IMR-90 (cell line): Measurements from ENCODE around the gene GSG1. TPM values are rescaled to one million over a fixed set of nuclear protein-coding genes. Genes with fewer than 3 reads are reported as not detected.
A peak's percentile ranks its signal among the peaks of the same experiment; 100 is the strongest.

Experiments used
- ATAC-seq: fragments of 200-7000 bp; cut with Tn5 transposase; 2 replicates; pipeline ENCODE4 v1.9.1; 2020; ENCODE audit warnings: low read depth, mild to moderate bottlenecking, moderate library complexity
- BruUV-seq: library from RNA; stranded (reverse); fragments of 400-500 nt; replicated peaks from 2 replicates; lab custom pipeline; 2021; lab: Mats Ljungman, UMichigan
- CTCF ChIA-PET: fragments of 300-600 bp; formaldehyde crosslinking; extraction: SDS; loops from one replicate; lab custom pipeline; 2021; ENCODE audit warnings: antibody characterized with exemption; lab: Yijun Ruan, JAX
- POLR2A ChIA-PET: fragments of 300-600 bp; sonication (Branson Sonifier 250); formaldehyde crosslinking; loops from one replicate; lab custom pipeline; 2022; ENCODE audit warnings: antibody characterized with exemption; ENCODE audit not compliant: unreplicated experiment; lab: Charles Lee
- DNase-seq: peaks from one replicate; pipeline ENCODE4 v3.0.0; 2013
- H2AFZ ChIP-seq: replicated peaks from 2 replicates; pipeline ENCODE3; 2013; ENCODE audit warnings: low read length, mild to moderate bottlenecking; ENCODE audit not compliant: poor library complexity
- H2AK5ac ChIP-seq: 2 replicates; pipeline ENCODE4 v1.6.1; 2013; ENCODE audit warnings: low read depth, low read length, inconsistent platforms
- H2AK9ac ChIP-seq: replicated peaks from 2 replicates; pipeline ENCODE3; 2013; ENCODE audit warnings: mild to moderate bottlenecking, low read depth, low read length, moderate library complexity; ENCODE audit not compliant: poor library complexity
- H2BK120ac ChIP-seq: 2 replicates; pipeline ENCODE4 v1.6.1; 2013; ENCODE audit warnings: low read depth, low read length, inconsistent platforms
- H2BK15ac ChIP-seq: 3 replicates; pipeline ENCODE4 v1.6.1; 2013; ENCODE audit warnings: low read depth, low read length, inconsistent platforms
- H2BK20ac ChIP-seq: 2 replicates; pipeline ENCODE4 v1.6.1; 2013; ENCODE audit warnings: low read depth, mild to moderate bottlenecking, inconsistent platforms, low read length, moderate library complexity
- H2BK5ac ChIP-seq: 2 replicates; pipeline ENCODE4 v1.6.1; 2013; ENCODE audit warnings: mild to moderate bottlenecking, low read depth, low read length, inconsistent platforms; ENCODE audit not compliant: poor library complexity, severe bottlenecking
- H3K14ac ChIP-seq: replicated peaks from 2 replicates; pipeline ENCODE4 v1.6.1; 2013; ENCODE audit warnings: low read depth, low read length, inconsistent platforms
- H3K18ac ChIP-seq: 2 replicates; pipeline ENCODE4 v1.6.1; 2013; ENCODE audit warnings: low read depth, low read length, control low read depth
- H3K23ac ChIP-seq: 2 replicates; pipeline ENCODE4 v1.6.1; 2013; ENCODE audit warnings: low read depth, low read length, inconsistent platforms
- H3K27ac ChIP-seq: 2 replicates; pipeline ENCODE4 v1.5.1; 2013; ENCODE audit warnings: mild to moderate bottlenecking, control low read depth, low read length; ENCODE audit not compliant: insufficient read depth
- H3K27me3 ChIP-seq: 2 replicates; pipeline ENCODE4 v1.6.1; 2013; ENCODE audit warnings: low read length; ENCODE audit not compliant: control insufficient read depth, insufficient read depth
- H3K36me3 ChIP-seq: 2 replicates; pipeline ENCODE4 v1.6.1; 2013; ENCODE audit warnings: low read length, mixed read lengths; ENCODE audit not compliant: control insufficient read depth, insufficient read depth
- H3K4ac ChIP-seq: 2 replicates; pipeline ENCODE4 v1.6.1; 2013; ENCODE audit warnings: low read depth, low read length, inconsistent platforms
- H3K4me1 ChIP-seq: 2 replicates; pipeline ENCODE4 v1.6.1; 2013; ENCODE audit warnings: low read length, mixed read lengths; ENCODE audit not compliant: control insufficient read depth, insufficient read depth
- H3K4me2 ChIP-seq: 2 replicates; pipeline ENCODE4 v1.6.1; 2013; ENCODE audit warnings: low read depth, mild to moderate bottlenecking, control low read depth, low read length, moderate library complexity
- H3K4me3 ChIP-seq: 2 replicates; pipeline ENCODE4 v1.5.1; 2013; ENCODE audit warnings: low read depth, mild to moderate bottlenecking, control low read depth, low read length, moderate library complexity; ENCODE audit not compliant: insufficient read depth
- H3K56ac ChIP-seq: 2 replicates; pipeline ENCODE4 v1.6.1; 2013; ENCODE audit warnings: low read length, inconsistent platforms; ENCODE audit not compliant: insufficient read depth; ENCODE audit errors: extremely low read depth
- H3K79me1 ChIP-seq, 2 experiments: 2 replicates each; pipeline ENCODE4 v1.6.1; 2013; ENCODE audit warnings: low read length in 2 of 2, inconsistent platforms in 1 of 2, low read depth in 1 of 2
- H3K9ac ChIP-seq: 2 replicates; pipeline ENCODE4 v1.6.1; 2013; ENCODE audit warnings: low read depth, low read length, control low read depth
- H3K9me1 ChIP-seq: 2 replicates; pipeline ENCODE4 v1.6.1; 2013; ENCODE audit warnings: low read length, inconsistent platforms; ENCODE audit not compliant: insufficient read depth
- H3K9me3 ChIP-seq: 2 replicates; pipeline ENCODE4 v1.6.1; 2013; ENCODE audit warnings: low read length; ENCODE audit not compliant: control insufficient read depth, insufficient read depth
- H4K20me1 ChIP-seq: 2 replicates; pipeline ENCODE4 v1.6.1; 2013; ENCODE audit warnings: low read length, inconsistent platforms; ENCODE audit not compliant: insufficient read depth
- H4K5ac ChIP-seq: 2 replicates; pipeline ENCODE4 v1.6.1; 2013; ENCODE audit warnings: mild to moderate bottlenecking, low read depth, low read length, control low read depth
- H4K8ac ChIP-seq, 2 experiments: 2 replicates each; pipeline ENCODE4 v1.6.1; 2013; ENCODE audit warnings: low read depth in 2 of 2, low read length in 2 of 2, control low read depth in 1 of 2, inconsistent platforms in 1 of 2
- H4K91ac ChIP-seq: 2 replicates; pipeline ENCODE4 v1.6.1; 2013; ENCODE audit warnings: low read depth, low read length, inconsistent platforms; ENCODE audit not compliant: insufficient read depth
- SMC3 ChIP-seq: fragments of 150-350 bp; IDR thresholded peaks from 2 replicates; pipeline ENCODE4 v1.6.1; 2016; ENCODE audit warnings: low read depth, mild to moderate bottlenecking, antibody characterized with exemption, low read length, moderate library complexity
- WGBS, 2 experiments: methylation state at CpG; one replicate each; pipeline versions ENCODE4 v1.1.5 to v1.1.7; 2013; ENCODE audit warnings: missing lambda C conversion rate in 2 of 2; ENCODE audit not compliant: insufficient read length in 1 of 2; ENCODE audit errors: extremely low coverage in 2 of 2; 5-methylcytosine and 5-hydroxymethylcytosine counted together
- dilution Hi-C: fragments of 300-500 bp; cut with HindIII; formaldehyde crosslinking; loops from one replicate; pipeline ENCODE4 v1.14.3; 2018; ENCODE audit warnings: low sequenced_read_pairs; ENCODE audit not compliant: unreplicated experiment
- in situ Hi-C: fragments of 300-500 bp; cut with MboI; formaldehyde crosslinking; loops from 3 replicates; pipeline ENCODE4 v1.14.3; 2019; ENCODE audit warnings: low sequenced_read_pairs, inconsistent platforms, mixed read lengths
- intact Hi-C: fragments of 100-400 bp; cut with micrococcal nuclease; formaldehyde crosslinking; loops from 2 replicates; pipeline ENCODE4 v1.10.0; 2022
- polyA plus RNA-seq, 3 experiments: library from polyadenylated mRNA; depleted of rRNA; stranded (reverse); fragments of >200 nt; gene quantifications; 2 replicates each; pipeline ENCODE4 v1.2.3, GENCODE V29; 2012; ENCODE audit warnings: low replicate concordance in 1 of 3
- total RNA-seq: library from RNA; depleted of rRNA; stranded (reverse); fragments of >200 nt; gene quantifications from 2 replicates; pipeline ENCODE4 v1.2.3, GENCODE V29; 2012
- TF ChIP-seq, protein P1 (sequence below): fragments of 150-350 bp; IDR thresholded peaks from 2 replicates; pipeline ENCODE4 v1.6.1; 2016; ENCODE audit warnings: low read depth, mild to moderate bottlenecking, low read length, moderate library complexity, borderline replicate concordance

The GSG1 gene
- total and polyA plus RNA-seq, 2 of the 4 experiments (the other 2 are of a cell fraction): 1.8 to 2.9 TPM

DNA sequence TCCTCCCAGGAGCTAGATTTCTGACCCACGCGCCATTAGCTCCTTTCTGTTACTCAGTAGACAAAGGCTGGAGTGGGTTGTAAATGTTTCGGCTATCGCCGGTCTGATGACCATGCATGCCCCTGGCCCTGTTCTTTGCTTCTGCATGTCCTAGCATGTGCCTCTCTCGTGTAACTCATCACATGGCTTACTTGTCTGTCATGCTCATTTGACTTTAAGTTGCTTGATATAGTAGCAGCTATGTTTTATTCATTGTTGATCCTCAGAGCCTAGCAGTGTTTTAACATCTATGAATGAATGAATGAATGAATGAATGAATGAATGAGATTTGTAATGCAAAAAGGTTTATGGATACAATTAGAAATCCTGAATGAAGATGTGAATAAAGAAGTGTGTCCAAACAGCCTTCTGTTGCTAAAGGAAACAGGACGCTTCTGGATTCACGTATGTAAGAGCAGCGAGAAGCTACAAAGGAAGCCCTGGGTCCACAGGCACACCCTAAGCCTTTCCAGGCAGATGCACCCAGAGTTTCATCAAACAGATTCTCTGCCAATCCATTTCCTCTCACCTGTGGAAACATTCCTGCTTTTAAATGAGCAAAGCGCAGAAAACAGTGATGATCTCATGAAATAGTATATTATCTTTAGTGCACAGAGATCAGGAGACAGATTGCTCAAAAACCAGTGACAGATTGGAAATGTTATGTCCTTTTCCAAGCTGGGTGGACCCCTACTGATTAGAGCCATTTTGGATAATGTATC, 3.4 kb downstream of the GSG1 start:
- Histone ChIP-seq H2AFZ (no peak overlapping the region), H4K5ac (peak overlapping the region; percentile 90), H3K79me1 (peaks cover 0 to 24% of the 10 kb centered on the region in 2 experiments; a peak in 2 of 4 replicates), H2BK20ac (peak overlapping the region; percentile 97), H2BK5ac (peak overlapping the region; percentile 76), H3K18ac (peak overlapping the region; percentile 88), H3K36me3 (no peaks in the 10 kb centered on the region), H3K56ac (peak overlapping the region; percentile 95), H3K23ac (peak overlapping the region; percentile 96), H3K4ac (peak overlapping the region; percentile 98), H3K14ac (peak overlapping the region; percentile 98), H3K4me1 (peaks cover 44% of the 10 kb centered on the region), H2BK120ac (peak overlapping the region; percentile 99), H3K27ac (peak overlapping the region; percentile 88), H4K91ac (peak overlapping the region; percentile 95), H4K20me1 (no peaks in the 10 kb centered on the region), H2AK9ac (peak overlapping the region; percentile 73), H3K27me3 (no peaks in the 10 kb centered on the region), H3K9me1 (peaks cover 19% of the 10 kb centered on the region), H3K9me3 (no peaks in the 10 kb centered on the region), H4K8ac (peak overlapping the region; percentile 96), H2AK5ac (peak overlapping the region; percentile 97), H3K4me2 (peak overlapping the region; percentile 76), H3K4me3 (no peak overlapping the region), H2BK15ac (peak overlapping the region; percentile 87), H3K9ac (peak overlapping the region; percentile 80; the same call in 1 of the 2 replicates)
- no CpG with 5 or more reads among the region's 10 CpGs for WGBS, 2 experiments
- no peak for TF ChIP-seq SMC3
- TF ChIP-seq, protein P1, sequence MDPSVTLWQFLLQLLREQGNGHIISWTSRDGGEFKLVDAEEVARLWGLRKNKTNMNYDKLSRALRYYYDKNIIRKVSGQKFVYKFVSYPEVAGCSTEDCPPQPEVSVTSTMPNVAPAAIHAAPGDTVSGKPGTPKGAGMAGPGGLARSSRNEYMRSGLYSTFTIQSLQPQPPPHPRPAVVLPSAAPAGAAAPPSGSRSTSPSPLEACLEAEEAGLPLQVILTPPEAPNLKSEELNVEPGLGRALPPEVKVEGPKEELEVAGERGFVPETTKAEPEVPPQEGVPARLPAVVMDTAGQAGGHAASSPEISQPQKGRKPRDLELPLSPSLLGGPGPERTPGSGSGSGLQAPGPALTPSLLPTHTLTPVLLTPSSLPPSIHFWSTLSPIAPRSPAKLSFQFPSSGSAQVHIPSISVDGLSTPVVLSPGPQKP: no peak
- ATAC-seq (no peak), DNase-seq (no peak)
- no TSS peak for BruUV-seq
- dilution Hi-C loops (no loop called here), intact Hi-C loops (loop anchor here (2.0 to 5.0 kb wide), 2 partner anchors 99 to 313 kb away; partner anchors contain the start of genes APOLD1 and HEBP1), in situ Hi-C loops (loop anchor here (5.0 to 10.0 kb wide), 2 partner anchors 112 to 185 kb away; no protein-coding TSS in a partner anchor)
- ChIA-PET CTCF (interaction anchor here (1.0 to 2.5 kb wide), 3 partner anchors 79 to 156 kb away, joined by 3 to 19 read pairs (median 4); no protein-coding TSS in a partner anchor), POLR2A (interaction anchor here (0.6 to 1.0 kb wide), 3 partner anchors 96 to 112 kb away, joined by 3 to 10 read pairs (median 4); partner anchors contain the start of gene EMP1)
